HEK293 (cell line): Measurements from ENCODE around the gene SLC25A2.

Experiments used
- CTCF ChIA-PET: fragments of 350-600 bp; formaldehyde crosslinking; extraction: SDS; loops from one replicate; lab custom pipeline; 2021; ENCODE audit warnings: antibody characterized with exemption; lab: Yijun Ruan, JAX
- POLR2A ChIA-PET: fragments of 300-600 bp; formaldehyde crosslinking; extraction: SDS; loops from one replicate; lab custom pipeline; 2020; ENCODE audit warnings: antibody characterized with exemption, inconsistent platforms; lab: Yijun Ruan, JAX
- H3K27ac ChIP-seq: fragments of 200-500 bp; sonication (Bioruptor generic); 2 replicates; pipeline ENCODE4 v1.5.1; 2014; ENCODE audit warnings: low read depth, low read length, control low read depth, inconsistent platforms; ENCODE audit errors: extremely low read depth
- H3K36me3 ChIP-seq, 2 experiments: fragments of 200-500 bp in 1 of 2; sonication (Bioruptor generic) in 1 of 2; 1 replicate in 1 of 2; 2 replicates in 1 of 2; pipeline ENCODE4 v1.5.1; 2014 to 2017; ENCODE audit warnings: inconsistent platforms in 2 of 2, low read length in 2 of 2; ENCODE audit not compliant: control insufficient read depth in 2 of 2, insufficient read depth in 1 of 2
- H3K4me1 ChIP-seq: fragments of 200-500 bp; sonication (Bioruptor generic); 2 replicates; pipeline ENCODE4 v1.5.1; 2014; ENCODE audit warnings: mild to moderate bottlenecking, low read length, inconsistent platforms; ENCODE audit not compliant: control insufficient read depth, insufficient read depth
- H3K4me3 ChIP-seq: 2 replicates; pipeline ENCODE4 v1.5.1; 2011; ENCODE audit warnings: low read depth, mild to moderate bottlenecking, control low read depth, low read length, moderate library complexity
- H3K9me3 ChIP-seq: fragments of 200-500 bp; sonication (Bioruptor generic); 2 replicates; pipeline ENCODE4 v1.5.1; 2014; ENCODE audit warnings: low read depth, low read length, inconsistent platforms; ENCODE audit not compliant: control insufficient read depth, insufficient read depth
- BCL11B ChIP-seq: fragments of 450-650 bp; formaldehyde crosslinking; IDR thresholded peaks from 2 replicates; pipeline ENCODE4 v1.5.1; 2016; ENCODE audit warnings: low read depth, missing biosample characterization, missing genetic modification characterization
- HOXD13 ChIP-seq: sonication (generic); formaldehyde crosslinking; IDR thresholded peaks from 2 replicates; pipeline ENCODE4 v1.8.0; 2022; ENCODE audit warnings: missing genetic modification reagents, borderline replicate concordance
- MZF1 ChIP-seq: fragments of 450-650 bp; formaldehyde crosslinking; IDR thresholded peaks from 2 replicates; pipeline ENCODE4 v1.5.1; 2017; ENCODE audit warnings: missing biosample characterization, missing genetic modification characterization, borderline replicate concordance
- OVOL3 ChIP-seq: fragments of 450-650 bp; formaldehyde crosslinking; IDR thresholded peaks from 2 replicates; pipeline ENCODE4 v1.5.1; 2016; ENCODE audit warnings: missing biosample characterization, missing genetic modification characterization
- PATZ1 ChIP-seq: fragments of 450-650 bp; formaldehyde crosslinking; IDR thresholded peaks from 2 replicates; pipeline ENCODE4 v1.5.1; 2016; ENCODE audit warnings: missing biosample characterization, missing genetic modification characterization
- PRDM4 ChIP-seq: fragments of 450-650 bp; formaldehyde crosslinking; IDR thresholded peaks from 2 replicates; pipeline ENCODE4 v1.5.1; 2017; ENCODE audit warnings: missing biosample characterization, missing genetic modification characterization
- SP3 ChIP-seq: fragments of 450-650 bp; formaldehyde crosslinking; IDR thresholded peaks from 2 replicates; pipeline ENCODE4 v1.5.1; 2016; ENCODE audit warnings: missing biosample characterization, missing genetic modification characterization
- ZBTB17 ChIP-seq: fragments of 450-650 bp; formaldehyde crosslinking; IDR thresholded peaks from 2 replicates; pipeline ENCODE4 v1.5.1; 2016; ENCODE audit warnings: missing biosample characterization, missing genetic modification characterization
- ZBTB26 ChIP-seq: fragments of 450-650 bp; formaldehyde crosslinking; optimal IDR thresholded peaks from 2 replicates; pipeline ENCODE3; 2016; ENCODE audit warnings: missing biosample characterization, mild to moderate bottlenecking, missing genetic modification characterization
- ZFP41 ChIP-seq: fragments of 450-650 bp; formaldehyde crosslinking; IDR thresholded peaks from 2 replicates; pipeline ENCODE4 v1.5.1; 2016; ENCODE audit warnings: missing biosample characterization, missing genetic modification characterization, borderline replicate concordance
- ZIC2 ChIP-seq: fragments of 450-650 bp; formaldehyde crosslinking; IDR thresholded peaks from 2 replicates; pipeline ENCODE4 v1.5.1; 2016; ENCODE audit warnings: missing biosample characterization, missing genetic modification characterization
- ZNF112 ChIP-seq: fragments of 450-650 bp; formaldehyde crosslinking; IDR thresholded peaks from 2 replicates; pipeline ENCODE4 v1.5.0; 2017; ENCODE audit warnings: missing biosample characterization, missing genetic modification characterization
- ZNF146 ChIP-seq: fragments of 450-650 bp; formaldehyde crosslinking; IDR thresholded peaks from 2 replicates; pipeline ENCODE4 v1.5.1; 2016; ENCODE audit warnings: missing biosample characterization, missing genetic modification characterization
- ZNF571 ChIP-seq: fragments of 450-650 bp; formaldehyde crosslinking; IDR thresholded peaks from 2 replicates; pipeline ENCODE4 v1.5.0; 2017; ENCODE audit warnings: missing biosample characterization, missing genetic modification characterization
- ZNF654 ChIP-seq: fragments of 450-650 bp; formaldehyde crosslinking; IDR thresholded peaks from 2 replicates; pipeline ENCODE4 v1.5.1; 2016; ENCODE audit warnings: low read depth, missing biosample characterization, missing genetic modification characterization
- ZNF670 ChIP-seq: fragments of 450-650 bp; formaldehyde crosslinking; IDR thresholded peaks from 2 replicates; pipeline ENCODE4 v1.5.1; 2016; ENCODE audit warnings: missing biosample characterization, missing genetic modification characterization, low read depth

The SLC25A2 gene

GRCh38 chr5:141313711-141314110 lies 9.9 kb upstream of the SLC25A2 start:
- Histone ChIP-seq H3K36me3 (peaks cover 4 to 9% of the 10 kb centered on the region in 2 experiments; a peak in 2 of 3 replicates), H3K9me3 (no peaks in the 10 kb centered on the region), H3K4me3 (no peak overlapping the region), H3K4me1 (no peaks in the 10 kb centered on the region), H3K27ac (no peak overlapping the region)
- ChIA-PET CTCF (no interaction called here), POLR2A (no interaction called here)
- TF ChIP-seq PRDM4 (tag by site-specific recombination) (no peak), BCL11B (no peak), HOXD13 (CRISPR knock-in tag) (no peak), MZF1 (tag by site-specific recombination) (no peak), PATZ1 (tag by site-specific recombination) (no peak), ZFP41 (tag by site-specific recombination) (no peak), ZNF670 (tag by site-specific recombination) (no peak), SP3 (tag by site-specific recombination) (no peak)

- no peaks in the 10 kb centered on the region for H3K36me3 ChIP-seq
- TF ChIP-seq ZNF571 = no peak
- peak; percentile 31; the same call in 1 of the 2 replicates for TF ChIP-seq ZNF146 (tag by site-specific recombination)
- TF ChIP-seq OVOL3 (tag by site-specific recombination) = no peak
- no peak overlapping the region for H3K4me3 ChIP-seq
- H3K9me3 ChIP-seq = no peaks in the 10 kb centered on the region; the same call in 1 of the 2 replicates
- POLR2A ChIA-PET = no interaction called here
- H3K27ac ChIP-seq = no peak overlapping the region
- CTCF ChIA-PET = interaction anchor here (0.7 kb wide), 1 partner anchor 14 kb away, joined by 4 read pairs; the partner anchor contains the start of gene TAF7
- no peaks in the 10 kb centered on the region for H3K4me1 ChIP-seq
Observed at GRCh38 chr5:141306630-141307029, 2.8 kb upstream of the SLC25A2 start.

GRCh38 chr5:141298376-141298775 lies 5.5 kb downstream of the SLC25A2 start:
- TF ChIP-seq ZBTB17 (tag by site-specific recombination) = no peak
- TF ChIP-seq ZIC2 (tag by site-specific recombination) = no peak
- TF ChIP-seq, all 188 proteins: peak for 0
- ChIA-PET CTCF (interaction anchor here (0.7 to 0.9 kb wide), 3 partner anchors 22 to 122 kb away, joined by 3 to 7 read pairs (median 4); partner anchors contain the start of gene PCDHGA5), POLR2A (no interaction called here)
- H3K36me3 ChIP-seq = no peaks in the 10 kb centered on the region
- no peaks in the 10 kb centered on the region; the same call in 1 of the 2 replicates for H3K9me3 ChIP-seq
- H3K4me1 ChIP-seq = no peaks in the 10 kb centered on the region
- H3K27ac ChIP-seq = no peak overlapping the region
- no peak overlapping the region for H3K4me3 ChIP-seq

- Histone ChIP-seq H3K4me1 (no peaks in the 10 kb centered on the region), H3K36me3 (no peaks in the 10 kb centered on the region), H3K27ac (no peak overlapping the region), H3K9me3 (peaks cover 2% of the 10 kb centered on the region; the same call in 1 of the 2 replicates), H3K4me3 (no peak overlapping the region)
- TF ChIP-seq ZNF654 (tag by site-specific recombination) (peak; percentile 21; the same call in 1 of the 2 replicates), ZBTB26 (tag by site-specific recombination) (no peak), ZNF112 (tag by site-specific recombination) (no peak)
- ChIA-PET CTCF (interaction anchor here (2.3 kb wide), 1 partner anchor 28 kb away, joined by 7 read pairs; the partner anchor contains the start of gene PCDHB15), POLR2A (no interaction called here)
Observed at GRCh38 chr5:141272906-141273305, 30.9 kb downstream of the SLC25A2 start.
